NCI-H526 (cell line): ENCODE data around the gene CALHM4.

ENCODE experiments used
- DNase-seq, 2 experiments: peaks; one replicate each; lab custom pipeline; 2025; lab: John Stamatoyannopoulos, UW

CALHM4 gene

GRCh38 chr6:116553451-116553850, at the start of gene CALHM4:
CALHM4 (plus strand) TSS chr6:116553751; CDS start chr6:116553794, 43 bp downstream.
- no peak for DNase-seq

- no peak for DNase-seq
Observed at GRCh38 chr6:116507324-116507723, 46.2 kb upstream of the CALHM4 start.

GRCh38 chr6:116508527-116508926, 45.0 kb upstream of the CALHM4 start:
- DNase-seq = no peak

- DNase-seq = peak in 1 of 2 experiments; percentile 42
Observed at GRCh38 chr6:116511424-116512110, 42.0 kb upstream of the CALHM4 start, which contains the start of gene CALHM5. CALHM5 (plus strand) TSS chr6:116511639; CDS start chr6:116511697, 58 bp downstream.

- no peak for DNase-seq
Observed at GRCh38 chr6:116512111-116512559, 41.4 kb upstream of the CALHM4 start.

GRCh38 chr6:116512734-116513133, 40.8 kb upstream of the CALHM4 start:
- no peak for DNase-seq

GRCh38 chr6:116513224-116513875, 40.2 kb upstream of the CALHM4 start:
- no peak for DNase-seq

GRCh38 chr6:116514111-116514510, 39.4 kb upstream of the CALHM4 start:
- DNase-seq = no peak

- DNase-seq = no peak
Observed at GRCh38 chr6:116515141-116515540, 38.4 kb upstream of the CALHM4 start.

- no peak for DNase-seq
Observed at GRCh38 chr6:116518621-116519368, 34.8 kb upstream of the CALHM4 start.

- DNase-seq = no peak
Observed at GRCh38 chr6:116522896-116523295, 30.7 kb upstream of the CALHM4 start.

- DNase-seq = no peak
Observed at GRCh38 chr6:116524236-116524635, 29.3 kb upstream of the CALHM4 start.

GRCh38 chr6:116528133-116528532, 25.4 kb upstream of the CALHM4 start:
- peak; percentile 7 to 40 for DNase-seq

GRCh38 chr6:116528780-116529179, 24.8 kb upstream of the CALHM4 start:
- no peak for DNase-seq

- no peak for DNase-seq
Observed at GRCh38 chr6:116529466-116530290, 23.9 kb upstream of the CALHM4 start.

- peak; percentile 81 to 91 for DNase-seq
Observed at GRCh38 chr6:116530436-116530835, 23.1 kb upstream of the CALHM4 start.

- DNase-seq = peak; percentile 53 to 73
Observed at GRCh38 chr6:116531675-116532570, 21.6 kb upstream of the CALHM4 start.

- DNase-seq = no peak
Observed at GRCh38 chr6:116533233-116533957, 20.2 kb upstream of the CALHM4 start.

GRCh38 chr6:116535109-116535508, 18.4 kb upstream of the CALHM4 start:
- DNase-seq = no peak

- peak; percentile 23 to 74 for DNase-seq
Observed at GRCh38 chr6:116536216-116536621, 17.3 kb upstream of the CALHM4 start.
